Endodermal cell (in vitro differentiated cells): ENCODE data around the gene IGFBP2. TPM values are rescaled to one million over a fixed set of nuclear protein-coding genes. Genes with fewer than 3 reads are reported as not detected.

Source experiments
- DNase-seq: peaks from one replicate; pipeline ENCODE4 v3.0.0-alpha.2; 2017
- H3K27ac ChIP-seq: 2 replicates; pipeline ENCODE4 v1.5.1; 2013; ENCODE audit warnings: mild to moderate bottlenecking, low read depth, low read length, moderate library complexity
- H3K27me3 ChIP-seq: 2 replicates; pipeline ENCODE4 v1.6.1; 2013; ENCODE audit warnings: mild to moderate bottlenecking, low read length, moderate library complexity; ENCODE audit not compliant: insufficient read depth, control insufficient read depth, poor library complexity, severe bottlenecking
- H3K36me3 ChIP-seq: 2 replicates; pipeline ENCODE4 v1.7.0; 2013; ENCODE audit warnings: mild to moderate bottlenecking, low read length, moderate library complexity; ENCODE audit not compliant: control insufficient read depth, insufficient read depth
- H3K4me1 ChIP-seq: one replicate; pipeline ENCODE4 v1.7.0; 2013; ENCODE audit warnings: low read length; ENCODE audit not compliant: control insufficient read depth, insufficient read depth
- H3K4me3 ChIP-seq: 2 replicates; pipeline ENCODE4 v1.5.1; 2013; ENCODE audit warnings: mild to moderate bottlenecking, low read length, moderate library complexity
- H3K9ac ChIP-seq: 2 replicates; pipeline ENCODE4 v1.6.1; 2013; ENCODE audit warnings: mild to moderate bottlenecking, low read length, moderate library complexity; ENCODE audit not compliant: poor library complexity, severe bottlenecking; ENCODE audit errors: extremely low read depth
- H3K9me3 ChIP-seq: 2 replicates; pipeline ENCODE4 v1.6.1; 2013; ENCODE audit warnings: mild to moderate bottlenecking, low read length, moderate library complexity; ENCODE audit not compliant: control insufficient read depth
- H3K27ac Mint-ChIP-seq: 2 replicates; pipeline ENCODE4 v1.8.0; 2020; ENCODE audit warnings: mixed read lengths
- H3K27me3 Mint-ChIP-seq: 2 replicates; pipeline ENCODE4 v1.8.0; 2021; ENCODE audit warnings: mild to moderate bottlenecking, mixed read lengths; ENCODE audit not compliant: insufficient read depth
- H3K36me3 Mint-ChIP-seq: 2 replicates; pipeline ENCODE4 v1.8.0; 2020; ENCODE audit warnings: low read depth, mixed read lengths
- H3K4me1 Mint-ChIP-seq: 2 replicates; pipeline ENCODE4 v1.8.0; 2020; ENCODE audit warnings: mixed read lengths
- H3K4me3 Mint-ChIP-seq: 2 replicates; pipeline ENCODE4 v1.8.0; 2020; ENCODE audit warnings: mild to moderate bottlenecking, moderate library complexity, mixed read lengths
- H3K9me3 Mint-ChIP-seq: 2 replicates; pipeline ENCODE4 v1.8.0; 2020; ENCODE audit warnings: mild to moderate bottlenecking, mixed read lengths
- CTCF ChIP-seq: fragments of 200-600 bp; sonication (generic); conservative IDR thresholded peaks from 2 replicates; pipeline ENCODE4 v1.5.0; 2021; ENCODE audit warnings: antibody characterized with exemption, mild to moderate bottlenecking
- WGBS, 2 experiments: methylation state at CpG; one replicate each; pipeline versions ENCODE4 v1.1.5 to v1.1.7; 2013; ENCODE audit warnings: missing lambda C conversion rate in 2 of 2, mixed read lengths in 1 of 2; ENCODE audit not compliant: insufficient coverage in 1 of 2, insufficient read length in 1 of 2; 5-methylcytosine and 5-hydroxymethylcytosine counted together
- total RNA-seq, 2 donors: library from RNA; stranded (reverse); fragmentation: NEBNext Ultra II Directional in 1 of 2; extraction: Animal tissue kit (Norgen Biotek cat#: 25700) in 1 of 2; gene quantifications; 2 replicates in 1 of 2; 3 replicates in 1 of 2; pipeline ENCODE4 v1.2.1, GENCODE V29; 2021

The IGFBP2 gene
- total RNA-seq, 2 donors from 2014 or later: 80.8 to 313 TPM

- Mint-ChIP-seq H3K27me3 (peaks cover 76% of the 10 kb centered on the region), H3K9me3 (no peaks in the 10 kb centered on the region), H3K4me1 (peaks cover 33% of the 10 kb centered on the region), H3K27ac (no peak overlapping the region), H3K36me3 (no peaks in the 10 kb centered on the region), H3K4me3 (peak overlapping the region; percentile 58)
- peak; percentile 91 for DNase-seq
- TF ChIP-seq CTCF: peak; percentile 36
- H3K27ac ChIP-seq: peak overlapping the region; percentile 4
- H3K4me1 ChIP-seq: peaks cover 4% of the 10 kb centered on the region
- no peaks in the 10 kb centered on the region for H3K9me3 ChIP-seq
- peaks cover 7% of the 10 kb centered on the region for H3K36me3 ChIP-seq
- peak overlapping the region; percentile 76 for H3K4me3 ChIP-seq
- 0 to 1% methylated on average over 25 to 59 of the region's 59 CpGs for WGBS, 2 experiments
- peaks cover 25% of the 10 kb centered on the region for H3K27me3 ChIP-seq
- peak overlapping the region; percentile 68 for H3K9ac ChIP-seq
Observed at GRCh38 chr2:216694082-216694825, 61.0 kb downstream of the IGFBP2 start.

GRCh38 chr2:216694826-216695217 lies 61.6 kb downstream of the IGFBP2 start:
- peak overlapping the region; percentile 68 for H3K9ac ChIP-seq
- peak overlapping the region; percentile 76 for H3K4me3 ChIP-seq
- Mint-ChIP-seq H3K4me1 (peaks cover 33% of the 10 kb centered on the region), H3K4me3 (peak overlapping the region; percentile 58), H3K27me3 (peaks cover 70% of the 10 kb centered on the region), H3K9me3 (no peaks in the 10 kb centered on the region), H3K27ac (no peak overlapping the region), H3K36me3 (no peaks in the 10 kb centered on the region)
- no peak for DNase-seq
- peaks cover 26% of the 10 kb centered on the region for H3K27me3 ChIP-seq
- TF ChIP-seq CTCF: no peak
- peak overlapping the region; percentile 4 for H3K27ac ChIP-seq
- 0 to 5% methylated on average over 4 to 10 of the region's 10 CpGs for WGBS, 2 experiments
- H3K9me3 ChIP-seq: no peaks in the 10 kb centered on the region
- no peaks in the 10 kb centered on the region for H3K4me1 ChIP-seq
- peaks cover 3% of the 10 kb centered on the region for H3K36me3 ChIP-seq

- Mint-ChIP-seq H3K4me3 (peak within 1 kb of the TSS; percentile 58), H3K4me1 (peaks cover 30% of the 10 kb centered on the region), H3K36me3 (no peaks in the 10 kb centered on the region), H3K27me3 (peaks cover 65% of the 10 kb centered on the region), H3K27ac (no peak within 1 kb of the TSS), H3K9me3 (no peaks in the 10 kb centered on the region)
- Histone ChIP-seq H3K9ac (peak within 1 kb of the TSS; percentile 68), H3K27me3 (peaks cover 31% of the 10 kb centered on the region), H3K36me3 (no peaks in the 10 kb centered on the region), H3K4me3 (peak within 1 kb of the TSS; percentile 76), H3K4me1 (no peaks in the 10 kb centered on the region), H3K27ac (peak within 1 kb of the TSS; percentile 49), H3K9me3 (no peaks in the 10 kb centered on the region)
- TF ChIP-seq CTCF: peak; percentile 49
- 8 to 13% methylated on average over 3 to 12 of the region's 16 CpGs for WGBS, 2 experiments
- peak; percentile 88 for DNase-seq
Observed at GRCh38 chr2:216695401-216695821, 62.2 kb downstream of the IGFBP2 start, which contains the start of gene IGFBP5. Gene IGFBP5, minus strand, starts transcription at chr2:216695549. Its CDS starts 774 bp downstream, at chr2:216694775.
